T-cell (primary cell): ENCODE measurements around the gene CELF2. TPM values are rescaled to one million over a fixed set of nuclear protein-coding genes. Genes with fewer than 3 reads are reported as not detected.

ENCODE experiments used
- ATAC-seq, 4 experiments: fragments of 200-7000 bp in 3 of 4; fragments of 150-1000 bp in 1 of 4; cut with Tn5 transposase; replicated peaks in 1 of 4; 1 replicate in 3 of 4; 2 replicates in 1 of 4; pipeline ENCODE4 v1.10.0; 2021; ENCODE audit warnings: moderate library complexity in 3 of 4, mild to moderate bottlenecking in 2 of 4, moderate number of reproducible peaks in 1 of 4
- CTCF ChIA-PET, 2 donors: fragments of 300-600 bp; sonication (Branson Sonifier 250); formaldehyde crosslinking; loops; one replicate each; lab custom pipeline; 2022; ENCODE audit warnings: antibody characterized with exemption in 2 of 2; lab: Charles Lee
- POLR2A ChIA-PET, 2 donors: fragments of 300-600 bp; sonication (Branson Sonifier 250); formaldehyde crosslinking; loops; one replicate each; lab custom pipeline; 2022; ENCODE audit warnings: antibody characterized with exemption in 2 of 2; lab: Charles Lee
- DNase-seq, 35 experiments: peaks; one replicate each; pipeline versions ENCODE4 v3.0.0 to v3.0.0-alpha.2; 2013 to 2023
- H3K27ac ChIP-seq: one replicate; pipeline ENCODE4 v1.5.1; 2013; ENCODE audit warnings: low read length
- H3K27me3 ChIP-seq, 2 experiments: replicated peaks in 1 of 2; 1 replicate in 1 of 2; 2 replicates in 1 of 2; pipeline versions ENCODE4 v1.6.1 to v1.7.0; 2013; ENCODE audit warnings: low read length in 1 of 2, mixed read lengths in 1 of 2; ENCODE audit not compliant: control insufficient read depth in 2 of 2, insufficient read depth in 2 of 2; ENCODE audit errors: extremely low read depth in 1 of 2
- H3K36me3 ChIP-seq, 2 donors: 1 replicate in 1 of 2; 2 replicates in 1 of 2; pipeline versions ENCODE4 v1.6.1 to v1.7.0; 2013; ENCODE audit warnings: low read length in 1 of 2; ENCODE audit not compliant: control insufficient read depth in 2 of 2, insufficient read depth in 1 of 2; ENCODE audit errors: extremely low read depth in 1 of 2
- H3K4me1 ChIP-seq, 2 experiments: 1 replicate in 1 of 2; 2 replicates in 1 of 2; pipeline versions ENCODE4 v1.6.1 to v1.7.0; 2013; ENCODE audit warnings: low read length in 2 of 2, mixed read lengths in 1 of 2; ENCODE audit not compliant: insufficient read depth in 2 of 2, control insufficient read depth in 1 of 2; ENCODE audit errors: extremely low read depth in 1 of 2
- H3K4me3 ChIP-seq, 2 donors: 1 replicate in 1 of 2; 2 replicates in 1 of 2; pipeline versions ENCODE4 v1.5.1 to v1.7.0; 2013; ENCODE audit warnings: mild to moderate bottlenecking in 2 of 2, low read length in 1 of 2, moderate library complexity in 1 of 2; ENCODE audit not compliant: control insufficient read depth in 1 of 2; ENCODE audit errors: extremely low read depth in 1 of 2
- H3K9me3 ChIP-seq: 2 replicates; pipeline ENCODE4 v1.7.0; 2013
- H3K27ac Mint-ChIP-seq, 2 donors: one replicate each; pipeline ENCODE4 v1.8.0; 2020 to 2021; ENCODE audit warnings: mild to moderate bottlenecking in 2 of 2, mixed read lengths in 2 of 2
- H3K27me3 Mint-ChIP-seq, 2 donors: one replicate each; pipeline ENCODE4 v1.8.0; 2021 to 2022; ENCODE audit warnings: mixed read lengths in 2 of 2
- H3K36me3 Mint-ChIP-seq: one replicate; pipeline ENCODE4 v1.8.0; 2021; ENCODE audit warnings: mixed read lengths
- H3K4me1 Mint-ChIP-seq, 3 donors: one replicate each; pipeline ENCODE4 v1.8.0; 2020 to 2022; ENCODE audit warnings: mixed read lengths in 3 of 3, mild to moderate bottlenecking in 1 of 3
- H3K4me3 Mint-ChIP-seq, 3 donors: one replicate each; pipeline ENCODE4 v1.8.0; 2020 to 2022; ENCODE audit warnings: mild to moderate bottlenecking in 3 of 3, mixed read lengths in 3 of 3, moderate library complexity in 3 of 3
- H3K9me3 Mint-ChIP-seq, 3 donors: one replicate each; pipeline ENCODE4 v1.8.0; 2020 to 2022; ENCODE audit warnings: mixed read lengths in 3 of 3
- WGBS: methylation state at CpG from one replicate; pipeline ENCODE4 v1.1.5; 2013; ENCODE audit warnings: missing lambda C conversion rate; ENCODE audit not compliant: insufficient coverage; 5-methylcytosine and 5-hydroxymethylcytosine counted together
- total RNA-seq, 35 experiments: library from RNA in 6 of 35; stranded (reverse) in 6 of 35; fragments of 120-200 nt in 1 of 35; gene quantifications; one replicate each; pipeline versions ENCODE4 v1.2.1 to v1.2.4 and lab custom pipeline; 2013 to 2026

The CELF2 gene
- total RNA-seq, 5 donors from 2014 or later (not counting 1 experiment from before 2014, with no cell fraction given): 149 to 225 (median 166) TPM

DNA sequence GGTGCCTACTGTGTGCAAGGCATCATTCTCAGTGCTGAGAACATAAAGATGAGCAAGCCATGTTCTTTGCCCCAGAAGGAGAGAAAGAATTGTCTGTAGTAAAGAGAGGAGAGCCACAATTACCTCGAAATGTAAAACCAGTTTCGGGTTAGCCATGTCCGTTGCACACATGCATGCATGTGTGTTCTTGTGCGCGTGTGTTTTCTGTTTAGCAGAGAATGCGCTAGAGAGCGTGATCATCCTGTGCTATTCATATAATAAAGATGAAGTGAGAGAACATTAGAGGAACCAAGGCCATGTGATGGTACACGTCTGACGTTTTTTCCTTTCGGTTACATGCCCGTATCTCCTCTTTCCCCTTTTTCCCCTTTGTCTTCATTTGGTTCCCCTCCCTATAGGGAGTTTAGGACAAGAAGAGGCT lies 158.2 kb downstream of the CELF2 start:
- ChIA-PET CTCF (no interaction called here), POLR2A (interaction anchor here (1.0 to 3.9 kb wide), 3 partner anchors 11 to 26 kb away, joined by 5 to 40 read pairs (median 24); no protein-coding TSS in a partner anchor)
- peaks cover under 1 to 1% (median under 1%) of the 10 kb centered on the region in 3 donors for H3K4me1 Mint-ChIP-seq
- peak in 5 of 35 experiments; percentile 25 to 61 (median 31) for DNase-seq
- peaks cover 88 to 92% of the 10 kb centered on the region in 2 experiments for H3K4me1 ChIP-seq
- ATAC-seq: no peak
- peak overlapping the region; percentile 19 to 30 for H3K4me3 ChIP-seq
- no peaks in the 10 kb centered on the region for H3K27me3 ChIP-seq
- H3K27ac ChIP-seq: peak overlapping the region; percentile 94
- H3K9me3 Mint-ChIP-seq: no peaks in the 10 kb centered on the region
- peak overlapping the region in 1 of 3 donors; percentile 74 for H3K4me3 Mint-ChIP-seq
- H3K9me3 ChIP-seq: no peaks in the 10 kb centered on the region
- peaks cover under 1 to 67% of the 10 kb centered on the region in 2 donors for H3K36me3 ChIP-seq
- 10% methylated on average over 3 of the region's 11 CpGs for WGBS
- H3K27ac Mint-ChIP-seq: peak overlapping the region in 1 of 2 donors; percentile 94
- H3K36me3 Mint-ChIP-seq: peaks cover 34% of the 10 kb centered on the region
- no peaks in the 10 kb centered on the region for H3K27me3 Mint-ChIP-seq

DNA sequence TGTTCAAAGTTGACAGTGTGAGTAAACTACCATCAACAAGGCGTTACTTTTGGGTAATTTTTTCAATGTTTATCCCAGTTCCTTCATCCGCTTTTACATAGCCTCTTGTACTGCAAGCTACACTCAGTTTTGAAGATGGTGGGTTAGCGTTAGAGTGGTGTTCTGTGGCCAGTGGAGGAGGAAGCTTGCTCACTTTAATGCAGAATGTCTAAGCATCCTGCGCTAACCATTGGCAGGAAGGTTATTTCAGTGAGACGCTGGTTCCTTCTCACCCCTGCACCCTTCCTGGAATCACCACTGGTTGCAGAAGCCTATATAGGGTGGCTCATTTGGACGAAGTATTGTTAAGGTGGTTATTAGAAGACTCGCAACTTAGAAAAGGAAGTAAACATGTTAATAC lies 159.1 kb downstream of the CELF2 start:
- Mint-ChIP-seq H3K27me3 (no peaks in the 10 kb centered on the region), H3K36me3 (peaks cover 40% of the 10 kb centered on the region), H3K4me1 (peaks cover 10% of the 10 kb centered on the region in 3 donors), H3K9me3 (no peaks in the 10 kb centered on the region), H3K27ac (peak overlapping the region in 1 of 2 donors; percentile 94), H3K4me3 (peak overlapping the region in 1 of 3 donors; percentile 74)
- peak in 17 of 35 experiments; percentile 23 to 63 (median 33) for DNase-seq
- Histone ChIP-seq H3K27me3 (no peaks in the 10 kb centered on the region), H3K4me3 (peak overlapping the region; percentile 19 to 30), H3K9me3 (no peaks in the 10 kb centered on the region), H3K4me1 (peaks cover 86 to 93% of the 10 kb centered on the region in 2 experiments), H3K36me3 (peaks cover 6 to 68% of the 10 kb centered on the region in 2 donors), H3K27ac (peak overlapping the region; percentile 94)
- ATAC-seq: peak in 3 of 4 experiments; percentile 25 to 36 (median 26)
- WGBS: no CpG with 5 or more reads among the region's 7 CpGs
- CTCF ChIA-PET: interaction anchor here (0.6 to 1.1 kb wide), 7 partner anchors 8 to 93 kb away, joined by 3 to 5 read pairs (median 3); no protein-coding TSS in a partner anchor
- POLR2A ChIA-PET: interaction anchor here (0.6 to 4.8 kb wide), 4 partner anchors 10 to 281 kb away, joined by 3 to 90 read pairs (median 12); no protein-coding TSS in a partner anchor

DNA sequence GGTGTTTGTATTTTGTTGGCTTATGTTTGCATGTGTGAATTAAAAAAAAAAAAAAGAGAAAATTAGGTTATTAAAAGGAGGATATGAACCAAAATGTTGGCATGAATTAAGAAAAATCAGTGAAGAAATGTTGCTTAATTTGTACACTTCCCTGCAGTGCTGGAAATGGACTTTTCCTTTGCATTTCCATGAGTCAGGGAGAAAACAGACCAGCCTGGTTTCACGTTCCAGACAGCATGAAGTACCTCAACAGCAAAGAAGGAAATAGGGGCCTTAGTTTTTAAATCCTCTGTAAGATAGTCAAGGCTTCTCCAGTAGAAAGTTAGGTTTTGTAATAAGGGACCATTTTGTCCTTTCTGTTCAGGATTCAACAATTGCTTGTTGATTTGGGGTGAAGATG lies 159.7 kb downstream of the CELF2 start:
- H3K27ac ChIP-seq: peak overlapping the region; percentile 94
- peaks cover 46% of the 10 kb centered on the region for H3K36me3 Mint-ChIP-seq
- H3K4me3 ChIP-seq: peak overlapping the region; percentile 31 to 42
- ATAC-seq (no peak), DNase-seq (no peak)
- H3K36me3 ChIP-seq: peaks cover 6 to 68% of the 10 kb centered on the region in 2 donors
- no peaks in the 10 kb centered on the region for H3K9me3 Mint-ChIP-seq
- CTCF ChIA-PET: interaction anchor here (0.6 to 1.1 kb wide), 6 partner anchors 8 to 93 kb away, joined by 3 to 5 read pairs (median 3); no protein-coding TSS in a partner anchor
- H3K4me3 Mint-ChIP-seq: peak overlapping the region in 1 of 3 donors; percentile 71
- H3K4me1 Mint-ChIP-seq: peaks cover 16 to 17% (median 16%) of the 10 kb centered on the region in 3 donors
- POLR2A ChIA-PET: interaction anchor here (0.6 to 4.8 kb wide), 4 partner anchors 11 to 281 kb away, joined by 3 to 90 read pairs (median 12); no protein-coding TSS in a partner anchor
- 33% methylated on average over 1 of the region's 1 CpG for WGBS
- H3K4me1 ChIP-seq: peaks cover 85 to 92% of the 10 kb centered on the region in 2 experiments
- H3K27me3 ChIP-seq: no peaks in the 10 kb centered on the region
- H3K27ac Mint-ChIP-seq: peak overlapping the region in 1 of 2 donors; percentile 94
- H3K9me3 ChIP-seq: no peaks in the 10 kb centered on the region
- no peaks in the 10 kb centered on the region for H3K27me3 Mint-ChIP-seq

DNA sequence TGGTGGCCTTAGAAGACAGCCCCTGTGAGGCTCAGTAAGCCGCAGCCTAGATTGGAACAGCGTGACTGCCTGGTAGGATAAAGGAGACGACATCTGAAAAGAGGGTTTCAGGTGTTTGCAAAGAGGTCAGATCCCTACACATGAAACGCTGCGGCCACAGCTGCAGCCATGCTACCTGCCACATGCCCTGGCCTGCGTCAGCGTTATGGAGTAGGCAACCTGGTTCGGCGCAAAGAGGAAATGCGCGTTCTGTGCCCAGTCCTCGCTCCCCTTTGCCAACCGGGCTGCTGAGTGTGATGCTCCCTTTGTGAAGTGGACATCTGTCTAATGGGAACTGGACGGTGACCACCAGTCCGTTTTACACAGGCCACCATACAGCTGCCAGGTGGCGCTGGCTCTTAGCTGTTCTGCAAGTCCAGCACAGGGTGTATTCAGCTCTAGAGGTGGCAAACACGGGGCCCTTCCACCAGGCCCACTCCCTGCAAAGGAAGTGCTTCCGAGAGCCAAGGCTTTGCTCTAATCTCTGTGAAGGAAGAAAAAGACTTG lies 160.3 kb downstream of the CELF2 start:
- CTCF ChIA-PET: interaction anchor here in 1 of 2 donors (1.1 to 2.2 kb wide), 6 partner anchors 12 to 48 kb away, joined by 3 to 38 read pairs (median 8); no protein-coding TSS in a partner anchor
- Mint-ChIP-seq H3K4me3 (peak overlapping the region in 1 of 3 donors; percentile 71), H3K9me3 (no peaks in the 10 kb centered on the region), H3K27ac (peak overlapping the region in 1 of 2 donors; percentile 94), H3K4me1 (peaks cover 22 to 23% (median 22%) of the 10 kb centered on the region in 3 donors), H3K27me3 (no peaks in the 10 kb centered on the region), H3K36me3 (peaks cover 49% of the 10 kb centered on the region)
- ATAC-seq (peak; percentile 11 to 31 (median 28)), DNase-seq (peak in 2 of 35 experiments; percentile 28 to 55)
- no peaks in the 10 kb centered on the region for H3K27me3 ChIP-seq
- POLR2A ChIA-PET: interaction anchor here (0.7 to 4.8 kb wide), 5 partner anchors 11 to 49 kb away, joined by 3 to 90 read pairs (median 5); no protein-coding TSS in a partner anchor
- H3K9me3 ChIP-seq: no peaks in the 10 kb centered on the region
- H3K4me1 ChIP-seq: peaks cover 83 to 91% of the 10 kb centered on the region in 2 experiments
- peak overlapping the region; percentile 31 to 42 for H3K4me3 ChIP-seq
- 18% methylated on average over 13 of the region's 18 CpGs for WGBS
- H3K27ac ChIP-seq: peak overlapping the region; percentile 94
- H3K36me3 ChIP-seq: peaks cover 6 to 66% of the 10 kb centered on the region in 2 donors

DNA sequence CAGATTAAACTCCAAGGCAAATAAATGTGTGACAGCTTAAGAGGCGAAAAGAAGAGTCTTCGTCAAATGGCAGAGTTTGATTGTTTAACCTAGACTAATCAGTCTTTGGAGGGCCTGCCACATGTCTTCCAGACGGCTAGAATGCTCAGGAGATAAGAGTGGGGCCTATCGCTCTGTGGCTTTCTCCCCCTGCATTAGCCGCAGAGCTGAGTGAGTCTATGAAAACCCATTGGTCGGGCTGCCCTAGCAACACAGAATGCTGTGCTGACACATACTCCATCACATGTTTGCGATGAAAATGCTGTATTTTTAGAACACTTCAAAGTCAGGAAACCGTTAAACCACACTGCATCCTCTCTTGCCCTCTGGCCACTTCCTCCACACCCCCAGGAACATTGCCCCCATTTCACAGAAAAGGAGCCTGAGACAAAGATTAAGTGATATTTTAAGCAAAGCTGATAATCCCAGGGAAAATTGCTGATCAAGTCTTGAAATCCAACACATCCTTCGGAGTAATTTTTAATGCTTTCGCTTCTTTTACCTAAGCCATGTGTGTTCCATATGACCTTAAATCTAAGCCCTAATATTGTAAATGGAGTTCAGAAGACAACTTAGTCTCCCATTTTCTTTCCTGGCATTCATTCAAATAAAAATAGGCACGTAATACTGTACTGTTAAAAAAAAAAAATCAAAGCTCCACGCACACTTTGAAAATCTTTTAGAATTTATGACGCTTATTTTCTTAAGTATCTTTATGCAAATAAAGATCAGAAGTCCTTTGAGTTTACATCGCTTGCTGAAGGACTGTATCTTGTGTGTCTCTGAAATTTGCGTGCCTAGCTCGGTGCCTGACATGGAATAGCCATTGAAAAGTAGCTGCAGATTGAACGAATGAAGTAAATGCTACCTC lies 161.2 kb downstream of the CELF2 start:
- H3K36me3 ChIP-seq: peaks cover 6 to 61% of the 10 kb centered on the region in 2 donors
- Mint-ChIP-seq H3K27me3 (no peaks in the 10 kb centered on the region), H3K4me3 (peak overlapping the region in 1 of 3 donors; percentile 71), H3K27ac (peak overlapping the region in 1 of 2 donors; percentile 94), H3K9me3 (no peaks in the 10 kb centered on the region), H3K4me1 (peaks cover 30 to 31% (median 31%) of the 10 kb centered on the region in 3 donors), H3K36me3 (peaks cover 47% of the 10 kb centered on the region)
- H3K4me1 ChIP-seq: peaks cover 78 to 84% of the 10 kb centered on the region in 2 experiments
- WGBS: 2% methylated on average over 8 of the region's 17 CpGs
- H3K9me3 ChIP-seq: no peaks in the 10 kb centered on the region
- peak; percentile 86 to 89 (median 88) for ATAC-seq
- DNase-seq: peak; percentile 52 to 92 (median 81)
- H3K4me3 ChIP-seq: peak overlapping the region; percentile 31 to 58
- H3K27ac ChIP-seq: peak overlapping the region; percentile 94
- ChIA-PET POLR2A (interaction anchor here (0.5 to 4.8 kb wide), 11 partner anchors 12 to 81 kb away, joined by 3 to 90 read pairs (median 4); no protein-coding TSS in a partner anchor), CTCF (interaction anchor here (0.6 to 2.2 kb wide), 14 partner anchors 8 to 84 kb away, joined by 3 to 38 read pairs (median 6); no protein-coding TSS in a partner anchor)
- H3K27me3 ChIP-seq: no peaks in the 10 kb centered on the region
